GM23248 (cell line): Measurements from ENCODE around the gene TRAF3. TPM values are rescaled to one million over a fixed set of nuclear protein-coding genes. Genes with fewer than 3 reads are reported as not detected.

ENCODE experiments used
- DNase-seq: peaks from one replicate; pipeline ENCODE4 v3.0.0-alpha.2; 2015
- H2AFZ ChIP-seq: fragments of 200-600 bp; sonication (generic); 2 replicates; pipeline ENCODE4 v1.6.1; 2016; ENCODE audit warnings: antibody characterized with exemption
- H3F3A ChIP-seq: fragments of 200-600 bp; sonication (generic); 2 replicates; pipeline ENCODE4 v1.6.1; 2016; ENCODE audit warnings: mild to moderate bottlenecking, antibody characterized with exemption, mixed run types; ENCODE audit not compliant: insufficient read depth
- H3K27ac ChIP-seq: fragments of 200-600 bp; sonication (generic); 2 replicates; pipeline ENCODE4 v1.5.1; 2016; ENCODE audit warnings: mild to moderate bottlenecking
- H3K27me3 ChIP-seq: fragments of 200-600 bp; sonication (generic); replicated peaks from 2 replicates; pipeline ENCODE4 v1.6.1; 2016; ENCODE audit warnings: mild to moderate bottlenecking; ENCODE audit not compliant: insufficient read depth
- H3K36me3 ChIP-seq: fragments of 200-600 bp; sonication (generic); 2 replicates; pipeline ENCODE4 v1.6.1; 2016; ENCODE audit warnings: low read depth, mild to moderate bottlenecking
- H3K4me1 ChIP-seq: fragments of 200-600 bp; sonication (generic); 2 replicates; pipeline ENCODE4 v1.6.1; 2016; ENCODE audit warnings: mild to moderate bottlenecking; ENCODE audit not compliant: insufficient read depth
- H3K4me2 ChIP-seq: fragments of 200-600 bp; sonication (generic); one replicate; pipeline ENCODE4 v1.6.1; 2016; ENCODE audit warnings: mild to moderate bottlenecking; ENCODE audit not compliant: unreplicated experiment
- H3K4me3 ChIP-seq: fragments of 200-600 bp; sonication (generic); 2 replicates; pipeline ENCODE4 v1.5.1; 2016; ENCODE audit warnings: mild to moderate bottlenecking
- H3K79me2 ChIP-seq: fragments of 200-600 bp; sonication (generic); 2 replicates; pipeline ENCODE4 v1.6.1; 2016; ENCODE audit warnings: mild to moderate bottlenecking; ENCODE audit not compliant: insufficient read depth
- H3K9ac ChIP-seq: fragments of 200-600 bp; sonication (generic); 2 replicates; pipeline ENCODE4 v1.6.1; 2016; ENCODE audit warnings: mild to moderate bottlenecking
- H3K9me2 ChIP-seq: fragments of 200-600 bp; sonication (generic); 2 replicates; pipeline ENCODE4 v1.6.1; 2016; ENCODE audit warnings: mixed run types, mild to moderate bottlenecking, moderate library complexity; ENCODE audit not compliant: insufficient read depth
- H3K9me3 ChIP-seq: fragments of 200-600 bp; sonication (generic); one replicate; pipeline ENCODE4 v1.6.1; 2017; ENCODE audit warnings: low read depth
- H4K20me1 ChIP-seq: fragments of 200-600 bp; sonication (generic); 2 replicates; pipeline ENCODE4 v1.6.0; 2016; ENCODE audit not compliant: insufficient read depth
- EZH2 ChIP-seq: fragments of 200-600 bp; sonication (generic); IDR thresholded peaks from 2 replicates; pipeline ENCODE4 v1.6.1; 2018; ENCODE audit warnings: antibody characterized with exemption, mild to moderate bottlenecking; ENCODE audit not compliant: insufficient read depth, poor library complexity, severe bottlenecking
- EZH2phosphoT487 ChIP-seq: fragments of 200-600 bp; sonication (generic); IDR thresholded peaks from 2 replicates; pipeline ENCODE4 v1.6.1; 2018; ENCODE audit warnings: antibody characterized with exemption, moderate library complexity, mild to moderate bottlenecking, low read depth; ENCODE audit not compliant: insufficient read depth
- WGBS, 2 experiments: methylation state at CpG; one replicate each; pipeline ENCODE4 v1.1.6; 2015 to 2017; ENCODE audit warnings: low lambda C conversion rate in 2 of 2, low coverage in 1 of 2; ENCODE audit errors: missing lambda C conversion rate in 2 of 2; 5-methylcytosine and 5-hydroxymethylcytosine counted together
- in situ Hi-C: fragments of 300-500 bp; cut with MboI; formaldehyde crosslinking; loops from 2 replicates; pipeline ENCODE4 v1.15.0; 2020
- polyA plus RNA-seq: library from polyadenylated mRNA; unstranded; fragments of >200 nt; fragmentation: Nextera tagmentation; extraction: Ambion mirVana; gene quantifications from 2 replicates; pipeline ENCODE4 v1.2.1, GENCODE V29; 2016
- total RNA-seq: library from RNA; depleted of rRNA; stranded (reverse); fragments of >200 nt; shearing (Covaris generic); gene quantifications from 2 replicates; pipeline ENCODE4 v1.2.3, GENCODE V29; 2014

Gene TRAF3
- total and polyA plus RNA-seq, 2 experiments from 2014 or later = 7.9 to 17.9 TPM

DNA sequence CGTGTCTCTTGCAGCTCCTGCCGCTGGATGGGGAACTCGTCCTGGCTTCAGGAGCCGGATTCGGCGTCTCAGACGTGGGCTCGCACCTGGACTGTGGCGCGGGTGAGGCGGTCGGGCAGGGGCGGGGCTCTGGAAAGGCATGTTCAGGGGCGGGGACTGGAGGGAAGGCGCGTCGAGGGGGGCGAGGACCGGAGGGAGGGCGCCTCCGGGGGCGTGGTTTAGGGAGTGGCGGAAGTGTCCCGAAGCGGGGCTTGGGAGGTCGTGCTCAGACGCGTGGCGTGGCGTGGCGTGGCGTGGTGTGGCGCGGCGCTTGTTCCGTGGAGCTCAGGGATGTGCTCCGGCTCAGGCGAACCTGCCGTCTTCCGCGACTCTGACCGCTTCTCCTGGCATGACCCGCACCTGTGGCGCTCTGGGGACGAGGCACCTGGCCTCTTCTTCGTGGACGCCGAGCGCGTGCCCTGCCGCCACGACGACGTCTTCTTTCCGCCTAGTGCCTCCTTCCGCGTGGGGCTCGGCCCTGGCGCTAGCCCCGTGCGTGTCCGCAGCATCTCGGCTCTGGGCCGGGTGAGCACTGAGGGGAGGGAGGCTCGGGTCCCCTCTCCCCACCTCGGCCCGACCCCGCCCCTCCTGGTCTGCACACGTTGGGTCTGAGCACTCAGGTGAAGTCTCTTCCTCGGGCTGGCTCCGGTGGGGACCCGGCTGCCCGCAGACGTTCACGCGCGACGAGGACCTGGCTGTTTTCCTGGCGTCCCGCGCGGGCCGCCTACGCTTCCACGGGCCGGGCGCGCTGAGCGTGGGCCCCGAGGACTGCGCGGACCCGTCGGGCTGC is 151.4 kb downstream of the TRAF3 start:
- TF ChIP-seq EZH2phosphoT487 (0 out of 2 replicates have a peak, but pooled peaks have one; percentile 47), EZH2 (peak; percentile 1)
- in situ Hi-C loops = no loop called here

DNA sequence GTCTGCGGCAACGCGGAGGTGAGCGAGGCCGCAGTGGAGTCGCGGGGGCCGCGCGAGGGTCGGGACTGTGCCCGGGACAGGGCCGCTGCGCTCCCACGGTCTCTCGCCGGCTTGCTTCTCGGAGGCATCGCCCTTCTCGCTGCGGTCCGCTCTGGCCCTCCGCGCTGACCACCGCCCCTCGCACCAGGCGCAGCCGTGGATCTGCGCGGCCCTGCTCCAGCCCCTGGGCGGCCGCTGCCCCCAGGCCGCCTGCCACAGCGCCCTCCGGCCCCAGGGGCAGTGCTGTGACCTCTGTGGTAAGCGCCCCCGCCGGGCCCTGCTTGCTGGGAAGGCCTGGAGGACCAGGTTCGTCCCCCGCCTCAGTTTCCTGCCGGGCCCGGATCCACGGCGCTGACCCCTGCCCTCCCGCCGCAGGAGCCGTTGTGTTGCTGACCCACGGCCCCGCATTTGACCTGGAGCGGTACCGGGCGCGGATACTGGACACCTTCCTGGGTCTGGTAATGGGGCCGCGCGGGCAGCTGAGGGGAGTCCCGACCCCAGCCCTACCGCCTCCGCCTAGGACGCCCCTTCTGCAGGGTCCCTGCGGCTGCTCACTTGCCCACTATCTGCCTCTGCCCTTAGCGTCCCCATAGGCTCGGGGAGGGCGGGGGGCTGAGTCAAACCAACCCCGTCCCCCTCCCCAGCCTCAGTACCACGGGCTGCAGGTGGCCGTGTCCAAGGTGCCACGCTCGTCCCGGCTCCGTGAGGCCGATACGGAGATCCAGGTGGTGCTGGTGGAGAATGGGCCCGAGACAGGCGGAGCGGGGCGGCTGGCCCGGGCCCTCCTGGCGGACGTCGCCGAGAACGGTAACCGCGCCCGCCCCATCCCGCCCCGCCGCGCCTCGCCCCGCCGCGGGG is 152.2 kb downstream of the TRAF3 start:
- H3K9ac ChIP-seq = no peak overlapping the region
- no peak overlapping the region for H2AFZ ChIP-seq
- H3K36me3 ChIP-seq = peaks cover 5% of the 10 kb centered on the region; the same call in 1 of the 2 replicates
- TF ChIP-seq EZH2phosphoT487 (peak; percentile 76; the same call in 1 of the 2 replicates), EZH2 (peak; percentile 92)
- peaks cover 17% of the 10 kb centered on the region for H3K27me3 ChIP-seq
- no peak overlapping the region for H3K27ac ChIP-seq
- no peaks in the 10 kb centered on the region for H3K4me1 ChIP-seq
- H3K4me3 ChIP-seq = peak overlapping the region; percentile 41
- DNase-seq = peak; percentile 39
- H3K9me3 ChIP-seq = no peaks in the 10 kb centered on the region
- H3F3A ChIP-seq = no peaks in the 10 kb centered on the region
- no peaks in the 10 kb centered on the region for H3K79me2 ChIP-seq
- peak overlapping the region; percentile 2 for H3K4me2 ChIP-seq
- no peaks in the 10 kb centered on the region for H4K20me1 ChIP-seq
- in situ Hi-C loops = no loop called here
- H3K9me2 ChIP-seq = no peaks in the 10 kb centered on the region
- WGBS, 2 experiments = 4 to 7% methylated on average over 66 to 80 of the region's 94 CpGs

More for the DNA sequence above, 151.4 kb downstream of the TRAF3 start:
- Histone ChIP-seq H3F3A (no peaks in the 10 kb centered on the region), H3K9ac (no peak overlapping the region), H3K27me3 (peaks cover 26% of the 10 kb centered on the region), H3K27ac (no peak overlapping the region), H4K20me1 (no peaks in the 10 kb centered on the region), H3K9me3 (no peaks in the 10 kb centered on the region), H3K4me2 (peak overlapping the region; percentile 24), H2AFZ (peak overlapping the region; percentile 22; the same call in 1 of the 2 replicates), H3K4me1 (no peaks in the 10 kb centered on the region), H3K9me2 (no peaks in the 10 kb centered on the region), H3K79me2 (no peaks in the 10 kb centered on the region), H3K36me3 (peaks cover 5% of the 10 kb centered on the region; the same call in 1 of the 2 replicates), H3K4me3 (peak overlapping the region; percentile 41)
- DNase-seq = peak; percentile 55
- 5 to 6% methylated on average over 67 to 70 of the region's 94 CpGs for WGBS, 2 experiments

DNA sequence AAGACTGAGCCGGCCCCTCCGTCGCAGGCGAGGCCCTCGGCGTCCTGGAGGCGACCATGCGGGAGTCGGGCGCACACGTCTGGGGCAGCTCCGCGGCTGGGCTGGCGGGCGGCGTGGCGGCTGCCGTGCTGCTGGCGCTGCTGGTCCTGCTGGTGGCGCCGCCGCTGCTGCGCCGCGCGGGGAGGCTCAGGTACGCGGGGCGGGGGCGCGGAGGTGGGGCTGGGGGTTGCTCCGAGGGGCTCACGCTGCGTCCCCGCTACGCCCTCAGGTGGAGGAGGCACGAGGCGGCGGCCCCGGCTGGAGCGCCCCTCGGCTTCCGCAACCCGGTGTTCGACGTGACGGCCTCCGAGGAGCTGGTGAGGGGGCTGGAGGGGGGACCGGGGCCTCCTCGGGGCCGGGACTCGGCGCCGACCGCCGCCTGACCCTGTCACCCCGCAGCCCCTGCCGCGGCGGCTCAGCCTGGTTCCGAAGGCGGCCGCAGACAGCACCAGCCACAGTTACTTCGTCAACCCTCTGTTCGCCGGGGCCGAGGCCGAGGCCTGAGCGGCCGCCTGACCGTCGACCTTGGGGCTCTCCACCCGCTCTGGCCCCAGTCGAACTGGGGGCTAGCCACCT is 153.0 kb downstream of the TRAF3 start:
- WGBS, 2 experiments = 7 to 10% methylated on average over 45 to 64 of the region's 74 CpGs
- Histone ChIP-seq H3K4me1 (no peaks in the 10 kb centered on the region), H3K79me2 (no peaks in the 10 kb centered on the region), H3K27ac (no peak overlapping the region), H3K4me3 (no peak overlapping the region; the same call in 1 of the 2 replicates), H4K20me1 (no peaks in the 10 kb centered on the region), H3F3A (no peaks in the 10 kb centered on the region), H3K27me3 (peaks cover 11% of the 10 kb centered on the region), H3K4me2 (peak overlapping the region; percentile 2), H3K9ac (no peak overlapping the region), H3K9me3 (no peaks in the 10 kb centered on the region), H3K36me3 (peaks cover 5% of the 10 kb centered on the region; the same call in 1 of the 2 replicates), H2AFZ (no peak overlapping the region), H3K9me2 (no peaks in the 10 kb centered on the region)
- in situ Hi-C loops = no loop called here
- TF ChIP-seq EZH2phosphoT487 = no peak
- no peak for TF ChIP-seq EZH2
- DNase-seq = peak; percentile 49
